Neutrophil (primary cell): ENCODE data around the gene MANBA.

Source experiments
- H3K27ac ChIP-seq: fragments of 200-600 bp; sonication (generic); 2 replicates; pipeline ENCODE4 v1.5.1; 2016; ENCODE audit warnings: mild to moderate bottlenecking, moderate library complexity
- H3K27me3 ChIP-seq: fragments of 200-600 bp; sonication (generic); 2 replicates; pipeline ENCODE4 v1.6.0; 2016; ENCODE audit warnings: mild to moderate bottlenecking
- H3K36me3 ChIP-seq: fragments of 200-600 bp; sonication (generic); 2 replicates; pipeline ENCODE4 v1.5.1; 2017
- H3K4me1 ChIP-seq, 2 experiments: fragments of 200-600 bp in 1 of 2; sonication (generic) in 1 of 2; 1 replicate in 1 of 2; 2 replicates in 1 of 2; pipeline versions ENCODE4 v1.5.1 to v1.6.1; 2013 to 2016; ENCODE audit warnings: low read depth in 1 of 2, low read length in 1 of 2, mild to moderate bottlenecking in 1 of 2, moderate library complexity in 1 of 2; ENCODE audit not compliant: control insufficient read depth in 1 of 2, insufficient read depth in 1 of 2
- H3K4me3 ChIP-seq, 2 experiments: fragments of 200-600 bp in 1 of 2; sonication (generic) in 1 of 2; 1 replicate in 1 of 2; 2 replicates in 1 of 2; pipeline ENCODE4 v1.5.1; 2013 to 2016; ENCODE audit warnings: low read depth in 1 of 2, low read length in 1 of 2, mild to moderate bottlenecking in 1 of 2, moderate library complexity in 1 of 2
- H3K9me3 ChIP-seq: fragments of 200-600 bp; sonication (generic); 2 replicates; pipeline ENCODE4 v1.5.1; 2016
- TF ChIP-seq, protein P1 (sequence below): fragments of 200-600 bp; sonication (generic); IDR thresholded peaks from 2 replicates; pipeline ENCODE4 v1.5.1; 2016; ENCODE audit warnings: antibody characterized with exemption

MANBA gene

DNA sequence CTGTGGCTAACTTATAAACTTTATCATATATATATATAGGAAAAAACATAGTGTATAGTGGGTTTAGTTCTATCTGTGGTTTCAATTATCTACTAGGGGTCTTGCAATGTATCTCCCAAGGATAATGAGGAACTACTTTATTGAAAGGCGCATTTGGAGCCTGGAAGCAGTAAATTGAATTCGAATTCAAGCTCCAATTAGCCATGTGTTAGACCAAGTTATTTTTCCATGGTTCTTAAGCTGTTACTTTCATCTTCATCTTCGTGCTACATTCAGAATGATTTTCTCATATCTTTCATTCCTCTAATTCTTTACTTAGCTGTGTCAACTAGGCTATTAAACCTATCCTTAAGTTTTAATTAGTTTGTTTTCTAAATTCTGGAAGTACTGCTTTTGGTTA lies 27.2 kb upstream of the MANBA start:
- Histone ChIP-seq H3K4me1 (peaks cover 6 to 8% of the 10 kb centered on the region in 2 experiments), H3K9me3 (no peaks in the 10 kb centered on the region), H3K27me3 (no peaks in the 10 kb centered on the region), H3K4me3 (no peak overlapping the region), H3K27ac (no peak overlapping the region), H3K36me3 (peaks cover 13% of the 10 kb centered on the region)
- TF ChIP-seq, protein P1, sequence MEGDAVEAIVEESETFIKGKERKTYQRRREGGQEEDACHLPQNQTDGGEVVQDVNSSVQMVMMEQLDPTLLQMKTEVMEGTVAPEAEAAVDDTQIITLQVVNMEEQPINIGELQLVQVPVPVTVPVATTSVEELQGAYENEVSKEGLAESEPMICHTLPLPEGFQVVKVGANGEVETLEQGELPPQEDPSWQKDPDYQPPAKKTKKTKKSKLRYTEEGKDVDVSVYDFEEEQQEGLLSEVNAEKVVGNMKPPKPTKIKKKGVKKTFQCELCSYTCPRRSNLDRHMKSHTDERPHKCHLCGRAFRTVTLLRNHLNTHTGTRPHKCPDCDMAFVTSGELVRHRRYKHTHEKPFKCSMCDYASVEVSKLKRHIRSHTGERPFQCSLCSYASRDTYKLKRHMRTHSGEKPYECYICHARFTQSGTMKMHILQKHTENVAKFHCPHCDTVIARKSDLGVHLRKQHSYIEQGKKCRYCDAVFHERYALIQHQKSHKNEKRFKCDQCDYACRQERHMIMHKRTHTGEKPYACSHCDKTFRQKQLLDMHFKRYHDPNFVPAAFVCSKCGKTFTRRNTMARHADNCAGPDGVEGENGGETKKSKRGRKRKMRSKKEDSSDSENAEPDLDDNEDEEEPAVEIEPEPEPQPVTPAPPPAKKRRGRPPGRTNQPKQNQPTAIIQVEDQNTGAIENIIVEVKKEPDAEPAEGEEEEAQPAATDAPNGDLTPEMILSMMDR, result no peak

DNA sequence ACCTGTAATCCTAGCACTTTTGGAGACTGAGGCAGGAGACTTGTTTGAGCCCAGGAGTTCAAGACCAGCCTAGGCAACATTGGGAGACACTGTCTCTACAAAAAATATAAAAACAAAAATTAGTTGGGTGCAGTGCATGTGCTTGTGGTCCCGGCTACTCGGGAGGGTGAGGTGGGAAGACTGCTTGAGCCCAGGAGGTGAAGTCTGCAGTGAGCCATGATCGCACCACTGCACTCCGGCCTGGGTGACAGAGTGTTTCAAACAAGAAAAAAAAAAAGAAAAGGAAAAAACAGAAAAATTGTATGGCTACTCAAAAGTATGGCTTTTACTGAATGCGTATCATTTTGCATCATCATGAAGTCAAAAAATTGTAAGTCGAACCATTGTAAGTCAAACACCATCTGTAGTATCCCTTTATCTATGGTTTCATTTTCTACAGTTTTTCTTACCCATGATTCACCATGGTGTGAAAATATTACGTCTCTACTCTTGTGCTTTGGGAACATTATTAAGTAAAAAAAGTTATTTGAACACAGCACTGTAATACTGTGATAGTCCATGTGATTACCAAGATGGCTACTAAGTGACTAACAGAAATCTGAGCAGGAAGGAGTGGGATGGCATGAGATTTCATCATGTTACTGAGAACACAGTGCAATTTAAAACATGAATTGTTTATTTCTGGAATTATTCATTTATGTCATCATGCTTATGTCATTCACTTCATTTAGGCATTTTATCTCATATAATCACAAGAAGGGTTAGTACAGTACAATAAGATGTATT lies 26.5 kb upstream of the MANBA start:
- H3K27me3 ChIP-seq, result no peaks in the 10 kb centered on the region
- H3K27ac ChIP-seq, result no peak overlapping the region
- peaks cover 6 to 8% of the 10 kb centered on the region in 2 experiments for H3K4me1 ChIP-seq
- TF ChIP-seq, protein P1, result no peak
- H3K36me3 ChIP-seq, result peaks cover 6% of the 10 kb centered on the region
- no peak overlapping the region for H3K4me3 ChIP-seq
- no peaks in the 10 kb centered on the region for H3K9me3 ChIP-seq

DNA sequence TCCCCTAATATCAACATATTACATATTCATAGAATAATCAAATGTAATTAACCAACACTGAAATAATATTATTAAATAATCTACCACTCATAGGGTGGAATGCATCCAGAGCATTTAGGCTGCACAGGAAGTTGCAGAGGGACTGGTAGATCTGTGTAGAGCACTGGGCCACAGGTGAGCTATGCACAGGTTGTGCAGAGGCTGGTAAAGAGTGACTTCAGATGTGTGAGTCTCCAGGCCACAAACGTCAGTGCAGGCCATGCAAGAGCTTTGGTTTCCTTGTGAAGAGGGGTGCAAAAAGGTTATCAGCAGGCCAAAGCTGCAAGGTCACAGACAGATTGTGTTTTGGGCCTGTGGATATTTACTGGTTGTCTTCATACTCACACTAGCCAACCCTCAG lies 25.5 kb upstream of the MANBA start:
- H3K9me3 ChIP-seq, result no peaks in the 10 kb centered on the region
- H3K4me1 ChIP-seq, result peaks cover 6 to 8% of the 10 kb centered on the region in 2 experiments
- H3K27ac ChIP-seq, result no peak overlapping the region
- H3K36me3 ChIP-seq, result peaks cover 4% of the 10 kb centered on the region
- no peak overlapping the region for H3K4me3 ChIP-seq
- TF ChIP-seq, protein P1, result no peak
- no peaks in the 10 kb centered on the region for H3K27me3 ChIP-seq

DNA sequence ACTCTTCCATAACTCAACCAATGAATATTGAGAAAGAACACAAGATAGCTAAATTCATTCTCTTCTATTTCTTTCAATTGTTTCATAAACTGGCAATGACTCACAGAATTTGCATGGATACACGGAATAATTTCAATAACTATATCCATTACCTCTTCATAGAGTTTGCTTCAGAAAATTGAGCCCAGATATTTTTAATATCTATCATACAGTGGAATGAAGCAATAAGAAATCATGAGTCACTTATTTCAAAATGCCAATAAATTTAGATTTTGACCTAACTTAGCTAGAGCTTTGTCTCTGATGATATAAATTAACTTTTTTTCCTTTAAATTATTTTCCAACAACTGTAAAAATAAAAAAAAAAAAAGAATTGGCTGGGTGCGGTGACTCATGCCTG lies 22.2 kb upstream of the MANBA start:
- H3K27me3 ChIP-seq, result no peaks in the 10 kb centered on the region
- no peaks in the 10 kb centered on the region for H3K4me1 ChIP-seq
- H3K4me3 ChIP-seq, result no peak overlapping the region
- H3K9me3 ChIP-seq, result no peaks in the 10 kb centered on the region
- TF ChIP-seq, protein P1, result no peak
- H3K27ac ChIP-seq, result no peak overlapping the region
- H3K36me3 ChIP-seq, result no peaks in the 10 kb centered on the region

DNA sequence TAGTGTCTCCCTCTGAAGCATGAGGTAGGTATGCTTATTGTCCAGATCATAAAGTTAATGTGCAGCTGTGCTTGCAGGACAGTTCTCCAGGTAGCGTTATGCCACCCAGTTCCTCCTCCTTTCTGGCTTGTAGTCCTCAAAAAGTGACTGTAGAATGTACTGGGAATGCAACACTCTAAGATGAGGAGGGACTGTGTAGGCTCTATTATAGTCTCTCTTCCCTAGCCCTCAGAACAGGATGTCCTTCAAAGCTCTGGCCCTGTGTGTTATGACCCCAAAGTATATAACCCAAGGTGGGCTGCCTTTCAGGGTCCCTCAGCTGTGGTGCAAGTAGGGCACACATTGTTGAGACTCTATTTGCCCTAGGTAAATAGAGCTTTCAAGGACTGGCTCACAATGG lies 20.8 kb upstream of the MANBA start:
- no peak overlapping the region for H3K4me3 ChIP-seq
- TF ChIP-seq, protein P1, result no peak

More for the DNA sequence above, 20.8 kb upstream of the MANBA start:
- H3K27ac ChIP-seq, result no peak overlapping the region
- no peaks in the 10 kb centered on the region for H3K27me3 ChIP-seq
- no peaks in the 10 kb centered on the region for H3K4me1 ChIP-seq
- H3K36me3 ChIP-seq, result no peaks in the 10 kb centered on the region
- H3K9me3 ChIP-seq, result no peaks in the 10 kb centered on the region
